ENCODE data around the gene ITGA8.

ITGA8 gene

GRCh38 chr10:15505329-15505728, 214.4 kb downstream of the ITGA8 start:
- TF ChIP-seq GATA3 (IDR thresholded peaks at IDR 0.05; ENCODE audit: low read depth, low read length) (no peak), GATA2 (IDR thresholded peaks at IDR 0.05; ENCODE audit: low read depth, low read length) (no peak)

- TF ChIP-seq GATA2 (IDR thresholded peaks at IDR 0.05; ENCODE audit: low read depth, low read length) (no peak), GATA3 (IDR thresholded peaks at IDR 0.05; ENCODE audit: low read depth, low read length) (no peak)
Measured at GRCh38 chr10:15504101-15504840, 215.5 kb downstream of the ITGA8 start.

GRCh38 chr10:15494850-15495506, 224.7 kb downstream of the ITGA8 start:
- TF ChIP-seq GATA2 (IDR thresholded peaks at IDR 0.05; ENCODE audit: low read depth, low read length) (no peak), GATA3 (IDR thresholded peaks at IDR 0.05; ENCODE audit: low read depth, low read length) (no peak)

- TF ChIP-seq GATA2 (IDR thresholded peaks at IDR 0.05; ENCODE audit: low read depth, low read length) (no peak), GATA3 (IDR thresholded peaks at IDR 0.05; ENCODE audit: low read depth, low read length) (no peak)
Measured at GRCh38 chr10:15491856-15492642, 227.7 kb downstream of the ITGA8 start.

GRCh38 chr10:15489431-15489830, 230.3 kb downstream of the ITGA8 start:
- no peak for TF ChIP-seq GATA2 (IDR thresholded peaks at IDR 0.05; ENCODE audit: low read depth, low read length)
- TF ChIP-seq GATA3 (IDR thresholded peaks at IDR 0.05; ENCODE audit: low read depth, low read length), result no peak

GRCh38 chr10:15487376-15487775, 232.3 kb downstream of the ITGA8 start:
- no peak for TF ChIP-seq GATA3 (IDR thresholded peaks at IDR 0.05; ENCODE audit: low read depth, low read length)

GRCh38 chr10:15486404-15486803, 233.3 kb downstream of the ITGA8 start:
- TF ChIP-seq GATA3 (IDR thresholded peaks at IDR 0.05; ENCODE audit: low read depth, low read length), result no peak
- TF ChIP-seq GATA2 (IDR thresholded peaks at IDR 0.05; ENCODE audit: low read depth, low read length), result no peak

GRCh38 chr10:15485684-15486316, 233.9 kb downstream of the ITGA8 start:
- TF ChIP-seq GATA3 (IDR thresholded peaks at IDR 0.05; ENCODE audit: low read depth, low read length) (no peak), GATA2 (IDR thresholded peaks at IDR 0.05; ENCODE audit: low read depth, low read length) (no peak)

- no peak for TF ChIP-seq GATA2 (IDR thresholded peaks at IDR 0.05; ENCODE audit: low read depth, low read length)
- no peak for TF ChIP-seq GATA3 (IDR thresholded peaks at IDR 0.05; ENCODE audit: low read depth, low read length)
Measured at GRCh38 chr10:15485027-15485426, 234.7 kb downstream of the ITGA8 start.

GRCh38 chr10:15484128-15484527, 235.6 kb downstream of the ITGA8 start:
- TF ChIP-seq GATA3 (IDR thresholded peaks at IDR 0.05; ENCODE audit: low read depth, low read length) (no peak), GATA2 (IDR thresholded peaks at IDR 0.05; ENCODE audit: low read depth, low read length) (no peak)

GRCh38 chr10:15483215-15484075, 236.3 kb downstream of the ITGA8 start:
- TF ChIP-seq GATA2 (IDR thresholded peaks at IDR 0.05; ENCODE audit: low read depth, low read length), result peak; percentile 96
- peak; percentile 94 for TF ChIP-seq GATA3 (IDR thresholded peaks at IDR 0.05; ENCODE audit: low read depth, low read length)

GRCh38 chr10:15482156-15482555, 237.6 kb downstream of the ITGA8 start:
- TF ChIP-seq GATA3 (IDR thresholded peaks at IDR 0.05; ENCODE audit: low read depth, low read length), result no peak

- TF ChIP-seq GATA2 (IDR thresholded peaks at IDR 0.05; ENCODE audit: low read depth, low read length) (no peak), GATA3 (IDR thresholded peaks at IDR 0.05; ENCODE audit: low read depth, low read length) (no peak)
Measured at GRCh38 chr10:15478950-15479349, 240.8 kb downstream of the ITGA8 start.
